Hematopoietic multipotent progenitor cell treated with erythropoietin and hydrocortisone succinate and interleukin-3 and kit ligand, for 4 days (in vitro differentiated cells): Measurements from ENCODE around the gene RFC2.
"Not testable (repeated sequence)": the region's sequence is repeated elsewhere in the genome, so short reads cannot be mapped to it uniquely, and the experiment has no call there.

Experiments
- DNase-seq: peaks from one replicate; pipeline ENCODE4 v3.0.0-alpha.2; 2015

The RFC2 gene

DNA sequence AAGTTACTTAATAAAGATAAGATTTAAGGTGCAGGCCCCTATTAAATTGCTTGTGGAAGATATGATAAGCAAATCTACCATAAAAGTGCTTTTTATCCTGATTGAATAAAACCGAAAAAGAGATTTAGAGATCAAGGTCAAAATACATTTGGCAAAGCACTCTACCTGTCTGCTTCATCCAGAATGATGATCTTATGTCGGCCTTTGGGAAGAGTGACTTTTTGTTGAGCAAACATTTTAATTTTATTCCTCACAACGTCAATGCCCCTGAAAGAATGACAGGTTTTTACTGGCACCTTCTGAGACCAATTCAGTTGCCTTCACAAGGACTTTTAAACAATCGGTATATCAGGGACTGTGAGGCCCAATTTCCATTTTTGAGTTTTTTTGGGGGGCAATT lies 7.7 kb downstream of the RFC2 start:
- DNase-seq, result no peak

DNA sequence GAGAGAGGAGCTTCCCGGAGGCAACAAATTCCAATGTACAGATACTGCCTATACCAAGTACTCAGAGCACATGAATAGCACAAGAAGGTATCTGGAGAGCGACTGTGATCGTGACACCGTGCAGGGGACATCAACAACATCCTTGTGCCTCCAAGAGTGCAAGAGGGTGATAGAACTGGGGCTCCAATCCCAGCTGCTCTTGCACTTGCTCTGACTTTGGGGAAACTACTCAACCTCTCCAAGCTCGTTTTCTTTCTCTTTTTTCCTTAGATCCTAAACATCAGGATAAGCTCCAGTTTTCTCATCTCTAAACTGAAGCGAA lies 12.1 kb downstream of the RFC2 start:
- no peak for DNase-seq

DNA sequence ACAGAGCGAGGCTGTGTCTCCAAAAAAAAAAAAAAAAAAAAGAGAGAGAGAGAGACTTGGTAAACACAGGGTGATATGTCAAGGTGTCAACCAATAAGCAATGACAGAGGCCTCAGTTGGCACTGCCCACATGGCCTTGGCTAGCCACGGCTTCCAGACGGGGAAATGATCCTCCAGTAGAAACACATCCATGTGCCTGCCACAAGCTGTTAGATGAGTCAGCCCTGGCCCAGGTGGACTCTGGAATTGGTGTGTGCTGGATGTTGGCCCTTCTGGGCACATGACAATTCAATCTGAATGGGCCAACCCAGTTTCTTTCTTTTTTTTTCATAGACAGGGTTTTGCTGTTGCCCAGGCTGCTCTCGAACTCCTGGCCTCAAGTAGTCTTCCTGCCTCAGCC lies 13.7 kb downstream of the RFC2 start:
- no peak for DNase-seq

DNA sequence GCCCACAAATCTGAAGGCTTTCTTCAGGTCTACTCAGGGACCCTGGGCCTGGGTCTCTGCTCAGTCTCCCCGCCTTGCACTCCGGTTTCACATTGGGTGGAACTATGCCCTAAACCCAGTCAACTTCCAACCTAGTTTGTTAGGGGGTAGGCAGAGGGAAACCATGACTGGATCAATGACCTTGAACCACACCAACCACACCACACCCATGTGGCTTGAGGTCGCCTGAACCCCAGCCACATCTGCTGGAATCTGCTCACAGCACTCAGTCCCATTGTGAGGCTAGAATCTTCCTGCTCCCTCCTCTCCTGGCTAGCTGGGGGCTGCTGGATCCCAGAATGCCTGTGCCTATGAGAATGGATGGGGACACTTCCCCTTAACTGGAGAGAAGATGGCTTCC lies 17.9 kb downstream of the RFC2 start:
- DNase-seq, result peak; percentile 57

DNA sequence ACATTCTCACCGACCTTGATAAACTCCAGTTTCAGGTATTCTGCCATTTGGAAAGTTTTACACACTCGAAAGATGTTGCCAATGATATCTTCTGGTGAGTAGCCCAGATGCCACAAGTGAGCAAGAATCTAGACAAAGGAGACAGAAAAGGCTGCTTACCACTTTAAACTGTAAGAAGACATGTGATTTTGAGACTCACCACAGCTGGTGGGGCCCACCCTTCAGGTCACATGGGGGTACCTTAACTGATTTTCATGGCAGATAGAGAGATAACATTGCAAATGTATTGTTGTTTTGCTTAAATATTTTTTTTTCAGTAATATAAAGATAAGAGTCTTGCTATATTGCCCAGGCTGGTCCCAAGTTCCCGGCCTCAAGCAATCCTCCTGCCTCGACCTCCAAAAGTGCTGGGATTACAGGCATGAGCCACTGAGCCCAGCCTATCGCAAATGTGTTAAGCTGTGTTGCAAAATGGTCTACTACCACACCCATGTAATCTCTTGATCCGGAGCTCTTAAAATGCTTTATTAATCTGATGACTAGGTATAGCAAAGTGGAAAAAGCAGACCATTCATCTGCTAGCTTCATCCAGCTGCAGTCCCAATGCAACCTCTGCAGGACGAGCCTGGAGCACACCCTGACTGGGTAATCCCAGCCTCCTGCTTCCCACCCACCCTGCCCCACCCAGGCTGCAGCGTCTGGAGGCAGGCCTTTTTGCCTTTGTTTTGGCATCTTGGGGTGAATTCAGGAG lies 18.5 kb downstream of the RFC2 start:
- peak; percentile 65 for DNase-seq

DNA sequence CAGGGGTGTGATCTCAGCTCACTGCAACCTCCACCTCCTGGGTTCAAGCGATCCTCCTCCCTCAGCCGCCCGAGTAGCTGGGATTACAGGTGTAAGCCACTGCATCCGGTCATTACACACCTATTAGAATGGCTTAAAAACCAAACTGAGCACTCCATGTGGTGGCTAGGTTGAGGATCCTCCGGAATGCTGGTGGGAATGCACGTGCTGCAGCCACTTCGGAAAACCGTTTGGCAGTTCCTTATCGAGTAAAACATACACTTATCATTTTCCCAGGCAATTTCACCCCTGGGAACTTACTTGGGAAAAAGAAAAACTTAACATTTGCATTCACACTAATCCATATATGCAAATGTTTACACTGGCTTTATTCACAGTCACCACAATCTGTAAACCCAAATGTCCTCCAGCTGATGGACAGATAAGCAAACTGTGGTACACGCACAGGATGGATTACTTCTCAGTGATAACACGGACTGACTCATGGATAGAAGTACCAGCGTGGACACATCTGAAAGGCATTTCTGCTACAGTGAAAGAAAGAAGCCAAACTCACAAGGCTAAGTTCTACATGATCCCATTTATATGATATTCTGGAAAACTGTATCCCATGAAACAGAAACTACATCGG lies 20.4 kb downstream of the RFC2 start:
- peak; percentile 81 for DNase-seq

DNA sequence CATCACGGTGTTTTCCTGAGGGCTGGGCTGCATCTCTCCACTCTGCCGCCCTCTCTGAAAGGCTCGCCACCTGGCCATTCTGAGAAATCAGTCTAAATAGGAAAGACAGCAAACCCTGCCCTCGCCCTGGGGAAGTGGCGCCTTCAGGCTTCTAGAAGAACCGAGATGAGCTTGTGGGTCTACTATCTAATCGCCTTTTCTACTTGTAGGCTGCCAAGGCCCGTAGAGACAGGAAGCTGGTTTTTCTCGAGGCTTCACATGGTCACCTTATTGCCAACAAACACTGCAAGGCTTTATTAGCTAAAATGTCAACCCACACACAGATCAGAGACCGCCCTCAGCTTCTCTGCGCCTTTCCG lies 23.0 kb downstream of the RFC2 start:
- DNase-seq, result no peak

DNA sequence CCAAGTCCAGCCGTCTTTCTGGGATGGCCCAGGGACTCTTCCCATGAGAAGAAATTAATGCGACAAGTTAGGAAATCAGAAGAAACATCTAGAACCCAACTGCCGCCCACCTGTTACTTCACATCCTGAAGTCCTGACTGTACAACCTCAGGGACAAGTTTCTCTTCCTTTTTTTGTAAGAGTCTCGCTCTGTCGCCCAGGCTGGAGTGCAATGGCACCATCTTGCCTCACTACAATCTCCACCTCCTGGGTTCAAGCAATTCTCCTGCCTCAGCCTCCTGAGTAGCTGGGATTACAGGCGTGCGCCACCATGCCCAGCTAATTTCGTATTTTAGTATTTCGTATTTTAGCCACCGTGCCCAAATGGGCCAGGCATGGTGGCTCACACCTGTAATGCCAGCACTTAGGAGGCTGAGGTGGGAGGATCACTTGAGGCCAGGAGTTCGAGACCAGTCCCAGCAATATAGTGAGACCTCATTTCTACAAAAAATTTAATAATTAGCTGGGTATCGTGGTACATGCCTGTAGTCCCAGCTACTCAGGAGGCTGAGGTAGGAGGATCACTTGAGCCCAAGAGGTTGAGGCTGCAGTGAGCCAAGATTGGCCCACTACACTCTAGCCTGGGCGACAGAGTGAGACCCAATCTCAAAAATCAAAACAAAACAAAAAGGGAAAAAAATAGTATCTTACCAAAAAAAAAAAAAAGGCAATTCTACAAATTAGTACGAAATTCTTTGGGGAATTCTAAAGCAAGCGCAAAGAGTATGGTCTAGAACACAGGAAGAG lies 23.6 kb downstream of the RFC2 start:
- DNase-seq, result no peak

DNA sequence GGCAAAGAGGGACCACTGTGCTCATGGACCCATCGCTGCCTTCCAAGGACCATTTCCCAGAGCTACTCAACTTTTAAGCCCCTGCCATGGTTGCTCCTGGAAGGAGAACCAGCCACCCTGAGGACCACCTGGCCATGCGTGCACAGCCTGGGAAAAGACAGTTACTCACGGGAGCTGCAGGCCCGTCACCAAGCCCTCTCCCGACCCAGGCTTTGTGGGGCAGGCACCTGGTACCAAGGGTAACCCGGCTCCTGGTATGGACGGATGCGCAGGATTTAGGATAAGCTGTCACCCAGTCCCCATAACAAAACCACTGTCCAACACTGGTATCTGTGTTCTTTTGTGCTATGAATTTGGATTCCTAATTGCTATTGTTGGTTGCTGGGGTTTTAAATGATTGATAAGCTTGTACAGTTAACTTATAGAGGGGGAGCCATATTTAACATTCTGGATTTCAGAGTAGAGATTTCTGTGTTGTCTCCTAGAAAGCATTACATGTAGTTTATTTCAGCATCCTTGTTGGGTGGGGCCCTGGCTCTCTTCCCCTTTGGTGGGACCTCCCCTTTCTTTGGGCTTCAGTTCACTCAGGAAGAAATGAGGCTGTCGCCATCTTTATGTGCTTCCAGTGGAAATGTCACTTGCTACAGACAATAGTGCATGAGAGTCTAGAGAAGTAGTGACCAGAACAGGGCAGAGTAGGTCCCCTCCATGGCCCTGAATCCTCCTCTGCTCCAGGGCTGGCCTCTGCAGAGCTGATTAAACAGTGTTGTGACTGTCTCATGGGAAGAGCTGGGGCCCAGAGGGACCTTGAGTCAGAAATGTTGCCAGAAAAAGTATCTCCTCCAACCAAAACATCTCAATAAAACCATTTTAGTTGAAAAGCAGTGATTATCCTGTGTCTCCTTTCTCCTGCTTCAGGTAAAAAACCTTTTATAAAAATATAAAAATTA lies 25.0 kb downstream of the RFC2 start:
- no peak for DNase-seq

DNA sequence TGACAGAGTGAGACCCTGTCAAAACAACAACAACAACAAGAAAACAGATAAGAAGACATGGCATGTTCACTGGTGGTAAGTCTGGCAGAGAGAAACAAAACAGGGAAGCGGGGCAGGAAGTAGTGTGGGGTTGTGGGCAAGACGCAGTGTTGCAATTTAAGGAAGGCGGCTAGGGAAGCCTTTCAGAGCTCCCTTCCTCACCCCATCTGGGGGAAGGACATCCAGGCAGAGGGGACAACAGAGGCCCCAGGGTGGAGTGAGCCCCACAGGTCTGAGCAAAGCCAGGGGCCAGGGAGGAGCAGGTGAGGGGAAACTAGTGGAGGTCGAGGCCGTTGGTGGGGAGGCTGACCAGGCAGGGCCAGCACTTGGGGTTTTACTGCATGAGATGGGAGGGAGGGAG lies 27.6 kb downstream of the RFC2 start:
- DNase-seq, result peak; percentile 82

DNA sequence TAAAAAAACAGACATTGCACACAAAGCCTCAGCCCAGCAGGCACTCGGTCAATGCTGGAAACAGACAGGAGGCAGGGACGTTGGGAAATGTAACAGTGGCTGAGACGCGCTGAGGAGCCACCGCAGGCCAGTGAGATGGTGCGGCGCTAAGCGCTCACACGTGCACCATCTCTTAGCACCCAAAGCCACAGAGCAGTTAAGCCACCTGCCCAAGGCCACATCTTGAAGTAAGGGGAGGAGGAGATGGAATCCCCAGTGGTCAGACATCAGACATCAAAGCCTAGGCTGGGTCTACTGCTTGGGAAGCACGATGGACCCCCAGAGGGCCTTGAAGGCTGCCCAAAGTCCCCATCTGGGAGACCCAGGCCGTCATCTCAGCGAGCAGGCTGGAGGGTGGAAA lies 28.8 kb downstream of the RFC2 start:
- no peak for DNase-seq

DNA sequence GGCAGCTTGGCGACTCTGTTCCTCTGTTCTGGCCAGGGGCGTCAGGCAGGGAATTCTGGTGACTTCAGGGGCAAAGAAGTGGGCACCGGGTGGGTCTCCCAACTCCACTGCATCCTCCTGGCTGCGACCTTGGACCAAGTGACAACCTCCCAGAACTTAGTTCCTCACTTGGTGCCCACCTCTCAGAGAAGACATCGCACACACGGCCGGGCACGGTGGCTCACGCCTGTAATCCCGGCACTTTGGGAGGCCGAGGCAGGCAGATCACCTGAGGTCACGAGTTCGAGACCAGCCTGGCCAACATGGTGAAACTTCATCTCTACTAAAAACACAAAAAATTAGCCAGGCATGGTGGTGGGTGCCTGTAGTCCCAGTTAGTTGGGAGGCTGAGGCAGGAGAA lies 29.3 kb downstream of the RFC2 start:
- not testable (repeated sequence) for DNase-seq

DNA sequence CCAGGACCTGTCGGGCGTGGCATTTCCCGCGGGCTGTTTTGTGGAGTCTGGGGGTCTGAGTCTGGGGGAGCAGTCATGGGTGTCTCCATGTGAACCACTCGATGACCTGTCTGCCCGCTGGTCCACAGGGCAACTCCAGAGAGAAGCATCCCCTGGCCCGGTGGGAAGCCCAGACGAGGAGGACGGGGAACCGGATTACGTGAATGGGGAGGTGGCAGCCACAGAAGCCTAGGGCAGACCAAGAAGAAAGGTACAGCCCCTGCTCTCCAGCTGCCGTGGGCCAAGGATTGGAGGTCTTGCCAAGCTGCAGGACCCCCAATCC lies 29.7 kb downstream of the RFC2 start:
- no peak for DNase-seq

DNA sequence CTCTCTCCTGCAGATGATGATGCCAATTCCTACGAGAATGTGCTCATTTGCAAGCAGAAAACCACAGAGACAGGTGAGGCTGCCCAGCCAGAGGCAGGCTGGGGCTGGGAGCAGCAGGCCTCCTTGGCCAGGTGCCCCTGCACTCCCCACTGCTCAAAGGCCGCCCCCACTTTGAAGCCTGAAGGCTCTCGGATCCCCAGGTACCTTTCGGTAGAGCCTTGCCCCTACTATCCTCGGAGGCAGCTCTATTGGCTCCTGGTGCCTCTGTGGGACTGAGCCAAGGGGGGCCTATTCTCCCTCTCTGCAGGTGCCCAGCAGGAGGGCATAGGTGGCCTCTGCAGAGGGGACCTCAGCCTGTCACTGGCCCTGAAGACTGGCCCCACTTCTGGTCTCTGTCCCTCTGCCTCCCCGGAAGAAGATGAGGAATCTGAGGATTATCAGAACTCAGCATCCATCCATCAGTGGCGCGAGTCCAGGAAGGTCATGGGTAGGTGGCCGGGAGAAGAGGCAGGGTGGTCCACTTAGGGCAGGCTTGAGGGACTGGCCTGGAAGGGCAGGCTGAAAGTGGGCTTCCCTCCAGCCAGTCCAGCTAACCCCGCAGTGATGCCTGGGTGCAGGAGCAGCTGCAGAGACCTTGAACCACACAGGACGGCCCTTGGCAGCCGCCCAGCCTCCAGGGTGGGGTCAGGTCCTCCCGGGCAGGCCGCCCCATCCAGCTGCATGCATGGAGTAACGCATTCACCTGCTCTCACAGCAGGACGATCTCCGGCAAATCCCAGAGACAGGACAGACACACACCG lies 30.3 kb downstream of the RFC2 start:
- no peak for DNase-seq

DNA sequence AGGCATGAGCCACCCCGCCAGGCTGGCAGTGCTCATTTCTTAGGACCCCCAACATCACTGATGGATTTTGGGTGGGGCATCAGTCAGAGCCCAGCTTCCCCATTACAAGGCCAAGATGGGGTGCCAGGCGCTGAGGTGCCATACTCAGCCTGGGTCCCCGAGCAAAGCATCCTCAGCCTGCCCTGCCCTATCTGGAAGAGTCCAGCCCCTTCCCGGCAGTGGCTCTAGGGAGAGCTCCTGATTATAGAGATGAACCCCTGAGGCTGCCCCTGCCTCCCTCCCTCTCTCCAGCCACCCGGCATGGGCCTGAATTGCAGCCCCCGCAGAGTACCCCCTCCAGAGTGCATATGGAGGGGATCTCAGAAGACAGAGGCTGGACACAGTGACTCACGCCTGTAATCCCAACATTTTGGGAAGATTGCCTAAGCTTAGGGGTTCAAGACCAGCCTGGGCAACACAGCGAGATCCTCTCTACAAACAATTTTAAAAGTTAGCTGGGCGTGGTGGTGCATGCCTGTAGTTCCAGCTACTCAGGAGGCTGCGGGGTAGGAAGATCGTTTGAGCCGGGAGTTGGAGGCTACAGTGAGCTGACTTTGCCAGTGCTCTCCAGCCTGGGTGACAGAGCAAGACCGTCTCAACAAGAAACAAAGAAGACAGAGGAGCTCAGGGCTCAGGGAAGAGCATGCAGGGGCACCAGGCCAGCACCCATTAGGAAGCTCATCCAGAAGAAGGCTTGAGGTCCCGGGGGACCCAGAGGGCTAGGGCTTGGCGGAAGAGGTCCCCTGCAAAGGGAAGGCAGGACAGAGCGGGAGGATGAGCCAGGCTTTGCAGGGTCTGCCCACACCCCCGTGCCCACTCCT lies 31.1 kb downstream of the RFC2 start:
- no peak for DNase-seq

DNA sequence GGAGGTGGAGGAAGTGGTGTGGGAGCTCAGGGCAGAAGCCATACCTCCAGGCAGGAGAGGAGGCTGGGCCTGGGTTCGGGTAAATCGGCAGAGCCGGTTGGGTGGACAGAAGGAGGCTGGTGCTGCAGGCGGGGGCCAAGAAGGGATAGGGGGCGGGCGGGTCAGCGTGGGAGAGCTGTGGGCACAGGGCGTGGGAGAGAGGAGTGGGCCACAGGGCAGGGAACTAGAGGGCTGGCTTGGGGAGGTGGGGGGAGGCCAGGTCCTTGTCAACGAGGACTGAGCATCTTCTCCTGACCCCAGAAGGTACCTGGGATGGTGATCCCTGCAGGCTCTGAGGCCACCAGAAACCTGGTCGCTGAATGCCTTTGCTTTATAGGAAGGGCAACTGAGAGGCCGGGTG lies 32.5 kb downstream of the RFC2 start:
- DNase-seq, result no peak

DNA sequence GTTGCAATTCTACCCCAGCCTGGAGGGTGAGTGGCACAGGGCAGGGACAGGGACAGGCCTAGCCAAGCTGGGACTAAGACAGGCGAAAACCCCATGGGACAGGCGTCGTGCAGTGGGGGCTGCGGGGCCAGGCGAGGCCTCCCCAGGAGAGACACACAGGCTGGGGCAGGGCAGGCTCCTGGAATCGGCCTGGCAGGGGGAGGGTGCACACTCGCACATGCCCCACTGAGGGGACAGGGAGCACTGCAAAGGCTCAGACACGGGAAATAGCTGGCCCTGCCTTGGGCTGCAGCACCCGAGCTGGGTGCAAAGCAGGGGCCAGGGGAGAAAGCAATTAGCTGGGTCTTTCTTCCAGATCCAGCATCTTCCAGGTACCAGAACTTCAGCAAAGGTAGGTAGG lies 34.0 kb downstream of the RFC2 start:
- no peak for DNase-seq

DNA sequence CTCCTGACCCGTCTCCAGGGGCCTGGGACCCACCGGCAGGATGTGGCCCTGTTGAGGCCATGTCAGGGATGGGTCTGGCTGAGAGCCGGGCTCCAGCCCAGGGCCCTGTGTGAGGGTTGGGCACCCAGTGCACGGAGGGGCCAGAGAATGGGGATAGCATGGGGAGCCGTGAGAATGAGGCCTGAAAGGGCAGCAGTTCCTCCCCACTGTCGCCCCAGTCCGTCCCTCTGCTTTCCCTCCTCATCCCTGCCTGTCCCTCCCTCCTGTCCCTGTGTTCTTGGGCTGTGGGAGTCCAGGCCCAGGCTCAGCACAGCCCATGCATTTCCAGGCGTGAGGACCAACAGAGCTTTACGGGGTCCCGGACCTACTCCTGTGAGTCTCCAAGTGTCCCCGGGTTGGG lies 34.8 kb downstream of the RFC2 start:
- no peak for DNase-seq

DNA sequence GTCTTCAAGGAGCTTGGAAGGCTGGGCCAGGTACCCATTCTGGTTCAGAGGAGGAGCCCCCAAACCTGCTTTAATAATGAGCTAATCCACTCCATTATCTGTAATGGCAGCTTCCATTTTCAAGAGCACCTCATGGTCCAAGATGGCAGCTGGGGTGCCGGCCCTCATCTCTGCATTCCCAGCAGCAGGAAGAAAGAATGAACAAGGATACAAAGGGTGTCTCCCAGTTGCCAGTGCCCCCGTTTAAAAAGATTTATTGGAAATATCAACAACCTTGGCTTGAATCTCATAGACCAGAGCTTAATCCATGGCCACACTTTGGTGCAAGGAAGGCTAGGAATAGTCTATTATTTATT lies 35.9 kb downstream of the RFC2 start:
- no peak for DNase-seq

DNA sequence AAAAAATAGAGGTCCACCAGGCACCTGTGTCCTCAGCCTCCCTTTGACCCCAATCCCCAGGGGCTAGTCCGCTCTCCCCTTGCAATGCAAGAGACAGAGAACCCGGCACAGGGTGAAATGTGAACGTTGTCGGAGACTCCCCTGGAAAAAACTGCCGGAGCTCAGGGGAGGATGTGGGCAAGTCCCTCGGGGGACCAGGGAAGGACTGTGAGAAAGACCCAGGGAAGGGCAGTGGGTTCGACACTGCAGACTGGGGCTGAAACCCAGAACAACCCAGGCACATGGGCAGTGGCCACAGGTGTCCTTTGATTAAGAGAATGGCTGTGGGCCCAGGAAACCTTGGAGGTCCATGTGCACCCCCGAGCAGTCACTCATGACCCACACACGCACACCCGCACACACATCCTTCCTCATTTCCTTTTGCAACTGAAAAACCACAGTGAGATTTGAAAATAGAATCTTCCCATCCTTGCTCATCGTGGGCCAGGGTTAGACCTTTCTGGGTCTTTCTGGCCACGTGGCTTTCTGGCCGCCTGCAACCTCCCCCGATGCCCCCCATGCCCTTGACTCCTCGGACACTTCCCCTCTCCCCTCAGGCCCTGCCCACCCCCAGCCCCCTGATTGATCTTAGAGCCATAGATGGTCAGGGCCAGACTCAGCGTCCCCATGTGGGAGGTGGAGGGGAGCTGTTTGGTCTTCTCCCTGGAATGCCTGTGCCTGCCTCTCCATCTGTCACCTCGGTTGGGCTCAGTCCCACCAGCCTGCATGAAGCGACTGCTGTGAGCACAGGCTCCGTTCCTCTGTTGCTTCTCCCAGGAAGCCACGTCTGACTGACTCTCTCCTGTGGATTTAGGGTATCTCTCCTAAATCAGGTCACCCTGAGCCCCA lies 36.5 kb downstream of the RFC2 start:
- DNase-seq, result peak; percentile 92

DNA sequence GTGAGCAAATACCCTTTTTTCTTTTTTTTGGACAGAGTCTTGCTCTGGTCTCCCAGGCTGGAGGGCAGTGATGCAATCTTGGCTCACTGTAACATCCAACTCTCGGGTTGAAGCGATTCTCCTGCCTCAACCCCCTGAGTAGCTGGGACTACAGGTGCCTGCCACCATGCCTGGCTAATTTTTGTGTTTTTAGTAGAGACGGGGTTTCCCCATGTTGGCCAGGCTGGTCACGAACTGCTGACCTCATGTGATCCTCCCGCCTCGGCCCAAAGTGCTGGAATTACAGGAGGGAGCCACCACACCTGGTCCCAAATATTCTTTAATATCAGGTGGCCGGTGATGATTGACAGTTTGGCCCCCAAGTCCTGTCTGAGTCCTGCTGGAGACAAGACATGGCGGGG lies 37.8 kb downstream of the RFC2 start:
- no peak for DNase-seq
